ENCODE measurements around the gene ANAPC2. TPM values are rescaled to one million over a fixed set of nuclear protein-coding genes. Genes with fewer than 3 reads are reported as not detected.

Gene ANAPC2
- total and polyA plus RNA-seq, 2 of the 4 experiments (the other 2 are of a cell fraction): 9.3 to 29.5 TPM

DNA sequence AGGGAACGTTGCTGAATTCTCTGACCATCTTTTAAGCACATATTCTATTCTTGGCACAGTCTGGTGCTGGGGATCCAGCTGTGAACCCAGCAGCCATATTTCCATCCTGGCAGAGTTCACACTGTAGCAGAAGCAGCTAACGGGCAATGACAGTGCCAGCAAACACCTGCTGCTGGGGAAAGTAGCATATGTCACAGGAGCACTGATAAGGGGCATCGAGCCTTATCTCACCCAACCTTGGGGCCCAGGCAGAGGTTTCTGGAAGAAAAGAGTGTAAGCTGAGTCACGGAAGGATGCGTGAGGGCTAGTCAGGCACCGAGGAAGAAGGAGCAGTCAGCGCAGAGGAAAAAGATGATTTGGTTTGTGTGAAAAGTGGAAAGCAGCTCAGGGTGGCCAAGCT is 18.2 kb upstream of the ANAPC2 start:
- H3K23ac ChIP-seq (ENCODE audit: low read depth, low read length): no peak overlapping the region
- no peak overlapping the region for H4K5ac ChIP-seq (ENCODE audit: low read depth, low read length)
- H3K27ac ChIP-seq (ENCODE audit: insufficient read depth, low read length): no peak overlapping the region
- no peak overlapping the region for H3K56ac ChIP-seq (ENCODE audit: extremely low read depth, insufficient read depth, low read length)
- dilution Hi-C loops (cut with HindIII; ENCODE audit: low sequenced_read_pairs, unreplicated experiment): no loop called here
- H4K20me1 ChIP-seq (ENCODE audit: insufficient read depth, low read length): peaks cover 9% of the 10 kb centered on the region
- H3K4me2 ChIP-seq (ENCODE audit: low read depth, low read length): peak overlapping the region; percentile 99
- H3K9me1 ChIP-seq (ENCODE audit: insufficient read depth, low read length): 0 out of 2 replicates have a peak, but pooled peaks cover 2% of the 10 kb centered on the region
- H3K4me3 ChIP-seq (ENCODE audit: insufficient read depth, low read depth, low read length): no peak overlapping the region
- peaks cover 42 to 56% of the 10 kb centered on the region in 2 experiments for H3K79me1 ChIP-seq (ENCODE audit: low read depth in 1 of 2, low read length in 2 of 2)
- no peak overlapping the region for H4K8ac ChIP-seq (ENCODE audit: low read depth in 2 of 2, low read length in 2 of 2)
- H3K14ac ChIP-seq (replicated peaks; ENCODE audit: low read depth, low read length): no peak overlapping the region
- H2AFZ ChIP-seq (replicated peaks; ENCODE audit: low read length, poor library complexity): no peak overlapping the region
- peaks cover 9% of the 10 kb centered on the region for H3K4me1 ChIP-seq (ENCODE audit: control insufficient read depth, insufficient read depth, low read length)
- POLR2A ChIA-PET (ENCODE audit: unreplicated experiment): no interaction called here
- no peak overlapping the region for H2BK15ac ChIP-seq (ENCODE audit: low read depth, low read length)
- H2AK5ac ChIP-seq (ENCODE audit: low read depth, low read length): no peak overlapping the region; the same call in 1 of the 2 replicates
- no peaks in the 10 kb centered on the region for H3K27me3 ChIP-seq (ENCODE audit: control insufficient read depth, insufficient read depth, low read length)
- TF ChIP-seq CEBPB (IDR thresholded peaks at IDR 0.05; ENCODE audit: low read depth, low read length) (no peak), MAFK (IDR thresholded peaks at IDR 0.05; ENCODE audit: low read depth, low read length) (no peak), ELK1 (IDR thresholded peaks at IDR 0.05; ENCODE audit: borderline replicate concordance, low read depth, low read length) (no peak), CHD1 (IDR thresholded peaks at IDR 0.05; ENCODE audit: low read depth, low read length) (no peak), POLR2A (IDR thresholded peaks at IDR 0.05; ENCODE audit: low read depth, low read length) (no peak), USF2 (IDR thresholded peaks at IDR 0.05; ENCODE audit: low read depth, low read length) (no peak), RAD21 (IDR thresholded peaks at IDR 0.05; ENCODE audit: low read length) (no peak), SMC3 (IDR thresholded peaks at IDR 0.05; ENCODE audit: low read depth, low read length) (no peak), BHLHE40 (IDR thresholded peaks at IDR 0.05; ENCODE audit: low read depth, low read length) (no peak), RCOR1 (IDR thresholded peaks at IDR 0.05; ENCODE audit: insufficient replicate concordance, low read length) (no peak), NFE2L2 (IDR thresholded peaks at IDR 0.05; ENCODE audit: low read depth, low read length) (no peak), FOS (IDR thresholded peaks at IDR 0.05; ENCODE audit: low read depth, low read length) (no peak), MAZ (IDR thresholded peaks at IDR 0.05; ENCODE audit: borderline replicate concordance, low read depth, low read length) (no peak)
- TF ChIP-seq, protein P1, sequence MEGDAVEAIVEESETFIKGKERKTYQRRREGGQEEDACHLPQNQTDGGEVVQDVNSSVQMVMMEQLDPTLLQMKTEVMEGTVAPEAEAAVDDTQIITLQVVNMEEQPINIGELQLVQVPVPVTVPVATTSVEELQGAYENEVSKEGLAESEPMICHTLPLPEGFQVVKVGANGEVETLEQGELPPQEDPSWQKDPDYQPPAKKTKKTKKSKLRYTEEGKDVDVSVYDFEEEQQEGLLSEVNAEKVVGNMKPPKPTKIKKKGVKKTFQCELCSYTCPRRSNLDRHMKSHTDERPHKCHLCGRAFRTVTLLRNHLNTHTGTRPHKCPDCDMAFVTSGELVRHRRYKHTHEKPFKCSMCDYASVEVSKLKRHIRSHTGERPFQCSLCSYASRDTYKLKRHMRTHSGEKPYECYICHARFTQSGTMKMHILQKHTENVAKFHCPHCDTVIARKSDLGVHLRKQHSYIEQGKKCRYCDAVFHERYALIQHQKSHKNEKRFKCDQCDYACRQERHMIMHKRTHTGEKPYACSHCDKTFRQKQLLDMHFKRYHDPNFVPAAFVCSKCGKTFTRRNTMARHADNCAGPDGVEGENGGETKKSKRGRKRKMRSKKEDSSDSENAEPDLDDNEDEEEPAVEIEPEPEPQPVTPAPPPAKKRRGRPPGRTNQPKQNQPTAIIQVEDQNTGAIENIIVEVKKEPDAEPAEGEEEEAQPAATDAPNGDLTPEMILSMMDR (conservative IDR thresholded peaks at IDR 0.05; ENCODE audit: low read depth, low read length): no peak
- BruUV-seq (replicated peaks): no TSS peak
- in situ Hi-C loops (cut with MboI; ENCODE audit: low sequenced_read_pairs): no loop called here
- H2BK5ac ChIP-seq (ENCODE audit: low read depth, low read length, poor library complexity, severe bottlenecking): no peak overlapping the region
- no peak for DNase-seq
- no peak overlapping the region; the same call in 1 of the 2 replicates for H3K4ac ChIP-seq (ENCODE audit: low read depth, low read length)
- 98% methylated on average over 4 of the region's 7 CpGs; no CpG with 5 or more reads in 1 of the 2 experiments for WGBS, 2 experiments (ENCODE audit: extremely low coverage in 2 of 2, insufficient read length in 1 of 2)
- H3K9me3 ChIP-seq (ENCODE audit: control insufficient read depth, insufficient read depth, low read length): no peaks in the 10 kb centered on the region
- H3K18ac ChIP-seq (ENCODE audit: low read depth, low read length): no peak overlapping the region
- H3K36me3 ChIP-seq (ENCODE audit: control insufficient read depth, insufficient read depth, low read length): peaks cover 9% of the 10 kb centered on the region
- intact Hi-C loops (cut with micrococcal nuclease): no loop called here
- H4K91ac ChIP-seq (ENCODE audit: insufficient read depth, low read depth, low read length): no peak overlapping the region
- CTCF ChIA-PET: no interaction called here
- H2BK120ac ChIP-seq (ENCODE audit: low read depth, low read length): no peak overlapping the region
- no peak for ATAC-seq (ENCODE audit: low read depth)
- H2AK9ac ChIP-seq (replicated peaks; ENCODE audit: low read depth, low read length, poor library complexity): no peak overlapping the region
- H3K9ac ChIP-seq (ENCODE audit: low read depth, low read length): peak overlapping the region; percentile 89; the same call in 1 of the 2 replicates
- no peak overlapping the region for H2BK20ac ChIP-seq (ENCODE audit: low read depth, low read length)
